Measurements from ENCODE around the gene GPNMB. TPM values are rescaled to one million over a fixed set of nuclear protein-coding genes. Genes with fewer than 3 reads are reported as not detected.

The GPNMB gene
- total RNA-seq, 1 experiment from 2014 or later, result 65.4 TPM

DNA sequence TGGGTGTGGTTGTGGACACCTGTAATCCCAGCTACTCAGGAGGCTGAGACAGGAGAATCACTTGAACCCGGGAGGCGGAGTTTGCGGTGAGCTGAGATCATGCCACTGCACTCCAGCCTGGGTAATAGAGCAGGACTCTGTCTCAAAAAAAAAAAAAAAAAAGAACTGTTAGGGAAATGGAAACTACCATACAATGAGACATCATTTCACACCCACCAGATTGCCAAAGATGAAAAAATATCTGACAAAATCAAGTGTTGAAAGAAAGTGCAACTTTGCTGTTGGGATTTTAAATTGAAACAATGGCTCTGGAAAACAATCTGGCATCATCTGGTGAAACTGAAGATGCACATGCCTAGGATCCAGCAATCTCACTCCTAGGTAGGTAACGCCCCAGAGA lies 36.5 kb downstream of the GPNMB start:
- Histone ChIP-seq H3K4me3 (no peak overlapping the region), H3K27me3 (no peaks in the 10 kb centered on the region), H3K9me3 (no peaks in the 10 kb centered on the region), H3K36me3 (no peaks in the 10 kb centered on the region)
- no peak for DNase-seq

DNA sequence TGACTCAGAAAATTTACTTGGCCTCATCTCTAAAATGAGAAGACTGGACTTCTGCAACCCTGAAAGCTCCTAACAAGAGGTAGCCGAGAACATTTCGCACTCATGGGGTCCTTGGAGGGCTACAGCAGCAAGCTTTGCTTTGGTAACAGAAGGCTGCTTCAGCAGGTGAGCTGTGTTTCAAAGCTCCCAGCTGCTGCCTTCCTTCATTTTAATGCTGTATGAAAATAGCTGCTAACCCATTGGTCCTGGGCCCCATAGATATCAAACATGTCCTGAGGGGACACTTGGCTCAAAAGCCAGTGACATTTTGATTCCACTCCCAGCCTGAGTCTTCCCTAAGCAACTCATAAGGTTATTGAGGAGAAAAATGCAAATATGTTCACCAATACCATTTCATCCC lies 38.3 kb downstream of the GPNMB start:
- Histone ChIP-seq H3K27me3 (no peaks in the 10 kb centered on the region), H3K4me3 (no peak overlapping the region), H3K36me3 (no peaks in the 10 kb centered on the region)

DNA sequence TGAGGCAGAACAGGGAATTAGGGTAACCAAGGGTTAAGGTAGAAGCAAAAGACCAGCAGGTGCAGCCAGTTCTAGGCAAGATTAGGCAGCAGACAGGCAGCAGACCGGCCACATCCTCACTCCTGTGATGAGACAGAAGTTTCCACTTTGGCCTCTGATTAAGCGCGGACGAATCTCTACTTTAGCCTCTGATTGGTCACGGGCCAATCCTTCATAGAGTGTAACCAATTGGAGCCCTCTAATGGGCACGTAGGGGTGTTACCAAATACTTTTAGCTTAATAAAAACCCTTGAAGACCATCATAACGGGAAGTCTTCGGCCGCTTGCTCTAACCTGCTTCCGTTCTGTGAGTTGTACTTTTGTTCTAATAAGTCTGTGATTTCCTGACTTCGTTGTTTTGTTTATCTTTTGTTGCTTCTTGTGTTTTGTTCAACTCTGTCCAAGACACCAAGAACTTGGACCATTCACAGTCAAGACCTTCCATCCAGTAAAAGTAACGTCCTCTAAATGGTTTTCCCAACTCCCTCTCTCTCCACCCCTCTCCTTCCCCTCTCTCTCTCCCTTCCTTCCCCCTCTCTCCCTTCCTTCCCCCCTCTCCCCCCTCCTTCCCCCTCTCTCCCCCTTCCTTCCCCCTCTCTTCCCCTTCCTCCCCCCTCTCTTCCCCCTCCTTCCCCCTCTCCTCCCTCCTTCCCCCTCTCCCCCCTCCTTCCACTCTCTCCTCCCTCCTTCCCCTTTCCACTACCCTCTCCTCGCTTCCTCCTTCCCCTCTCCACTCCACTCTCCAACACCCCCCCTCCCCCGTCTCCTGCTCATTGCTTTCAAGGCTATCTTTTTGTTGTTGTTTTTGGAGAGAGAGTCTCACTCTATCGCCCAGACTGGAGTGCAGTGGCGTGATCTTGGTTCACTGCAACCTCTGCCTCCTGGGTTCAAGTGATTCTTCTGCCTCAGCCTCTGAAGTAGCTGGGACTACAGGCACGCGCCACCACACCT lies 39.4 kb downstream of the GPNMB start:
- Histone ChIP-seq H3K9me3 (no peaks in the 10 kb centered on the region), H3K36me3 (no peaks in the 10 kb centered on the region), H3K27me3 (no peaks in the 10 kb centered on the region), H3K4me3 (no peak overlapping the region)
- no peak for DNase-seq

More for the DNA sequence above, 38.3 kb downstream of the GPNMB start:
- DNase-seq, result no peak
- no peaks in the 10 kb centered on the region for H3K9me3 ChIP-seq

DNA sequence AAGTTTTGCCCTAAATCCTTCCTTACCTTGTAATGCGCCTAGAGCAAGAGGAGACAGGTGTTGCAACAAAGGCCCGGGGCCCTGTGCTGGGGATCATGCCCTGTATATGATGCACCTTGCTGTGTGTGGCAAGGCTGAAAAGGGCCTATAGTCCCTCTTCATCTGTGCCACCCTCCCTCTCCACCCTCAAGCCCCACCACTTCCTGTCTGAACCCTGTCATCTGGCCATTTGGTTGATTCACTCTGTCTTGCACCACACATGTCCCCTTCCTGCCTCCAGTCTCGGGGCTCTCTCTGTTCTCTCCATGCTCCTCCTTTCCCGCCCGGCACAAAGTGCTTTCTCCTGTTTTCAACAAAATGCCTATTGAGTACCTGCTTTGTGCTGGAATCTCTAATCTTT lies 41.0 kb downstream of the GPNMB start:
- Histone ChIP-seq H3K27me3 (no peaks in the 10 kb centered on the region), H3K4me3 (no peak overlapping the region)
- no peak for DNase-seq

DNA sequence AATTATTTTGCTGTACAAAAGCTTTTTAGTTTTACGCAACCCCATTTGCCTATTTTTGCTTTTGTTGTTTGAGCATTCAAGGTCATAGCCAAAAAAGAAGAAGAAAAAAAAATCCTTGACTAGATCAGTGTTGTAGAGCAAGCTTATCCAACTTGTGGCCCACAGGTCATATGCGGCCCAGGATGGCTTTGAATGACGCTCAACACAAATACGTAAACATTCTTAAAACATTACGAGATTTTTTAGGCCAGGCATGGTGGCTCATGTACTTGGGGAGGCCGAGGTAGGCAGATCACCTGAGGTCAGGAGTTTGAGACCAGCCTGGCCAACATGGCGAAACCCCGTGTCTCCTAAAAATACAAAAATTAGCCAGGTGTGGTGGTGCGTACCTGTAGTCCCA lies 44.4 kb downstream of the GPNMB start:
- Histone ChIP-seq H3K36me3 (no peaks in the 10 kb centered on the region), H3K9me3 (no peaks in the 10 kb centered on the region)

More for the DNA sequence above, 41.0 kb downstream of the GPNMB start:
- no peaks in the 10 kb centered on the region for H3K9me3 ChIP-seq
- no peaks in the 10 kb centered on the region for H3K36me3 ChIP-seq

DNA sequence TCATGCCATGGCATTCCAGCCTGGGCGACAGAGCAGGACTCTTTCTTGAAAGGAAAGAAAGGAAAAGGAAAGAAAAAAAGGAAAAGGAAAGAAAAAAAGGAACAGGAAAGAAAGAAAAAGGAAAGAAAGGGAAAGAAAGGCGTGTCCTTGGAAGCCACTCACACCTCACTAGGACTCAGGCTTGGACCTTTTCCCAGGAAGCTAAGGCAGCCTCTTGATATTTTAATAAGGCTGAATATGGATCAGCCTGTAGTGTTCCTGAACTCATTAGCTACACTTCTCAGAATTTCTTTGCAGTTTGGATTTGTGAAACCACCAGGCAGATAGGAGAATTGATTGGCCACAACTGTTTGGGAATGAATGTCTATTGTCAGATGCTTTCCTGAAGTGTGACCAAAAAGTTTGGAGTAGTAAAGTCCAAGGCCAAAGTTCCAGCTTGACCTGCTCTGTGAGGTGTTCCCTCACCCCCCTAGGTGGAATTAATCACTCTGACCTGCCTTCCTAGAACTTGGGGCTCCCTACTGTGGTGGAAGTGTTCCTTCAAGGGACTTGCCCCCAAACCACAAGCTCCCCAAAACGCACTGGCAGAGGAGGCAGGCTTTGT lies 45.5 kb downstream of the GPNMB start:
- Histone ChIP-seq H3K36me3 (no peaks in the 10 kb centered on the region), H3K4me3 (no peak overlapping the region), H3K9me3 (no peaks in the 10 kb centered on the region), H3K27me3 (no peaks in the 10 kb centered on the region)
- DNase-seq, result no peak

More for the DNA sequence above, 44.4 kb downstream of the GPNMB start:
- DNase-seq, result no peak
- no peaks in the 10 kb centered on the region for H3K27me3 ChIP-seq
- H3K4me3 ChIP-seq, result no peak overlapping the region

DNA sequence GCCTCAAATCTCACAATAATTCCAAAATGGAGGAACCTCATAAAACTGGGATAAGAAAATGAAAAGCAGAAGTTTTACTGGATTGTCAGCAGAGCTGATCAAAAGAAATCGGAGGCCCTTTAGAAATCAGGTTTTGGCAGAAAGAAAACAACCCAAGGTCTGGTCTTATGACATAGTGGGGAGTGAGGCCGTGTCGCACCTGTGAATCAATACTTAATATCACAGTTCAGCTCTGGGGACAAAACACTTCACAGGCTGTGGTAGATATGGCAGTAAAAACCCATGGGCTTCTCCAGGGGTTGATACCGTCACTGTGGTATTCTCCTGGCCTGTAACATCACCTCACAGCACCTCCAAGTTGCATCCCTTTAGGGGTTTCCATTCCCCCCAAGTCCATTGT lies 46.0 kb downstream of the GPNMB start:
- Histone ChIP-seq H3K4me3 (no peak overlapping the region), H3K36me3 (no peaks in the 10 kb centered on the region), H3K27me3 (no peaks in the 10 kb centered on the region), H3K9me3 (no peaks in the 10 kb centered on the region)
- no peak for DNase-seq

DNA sequence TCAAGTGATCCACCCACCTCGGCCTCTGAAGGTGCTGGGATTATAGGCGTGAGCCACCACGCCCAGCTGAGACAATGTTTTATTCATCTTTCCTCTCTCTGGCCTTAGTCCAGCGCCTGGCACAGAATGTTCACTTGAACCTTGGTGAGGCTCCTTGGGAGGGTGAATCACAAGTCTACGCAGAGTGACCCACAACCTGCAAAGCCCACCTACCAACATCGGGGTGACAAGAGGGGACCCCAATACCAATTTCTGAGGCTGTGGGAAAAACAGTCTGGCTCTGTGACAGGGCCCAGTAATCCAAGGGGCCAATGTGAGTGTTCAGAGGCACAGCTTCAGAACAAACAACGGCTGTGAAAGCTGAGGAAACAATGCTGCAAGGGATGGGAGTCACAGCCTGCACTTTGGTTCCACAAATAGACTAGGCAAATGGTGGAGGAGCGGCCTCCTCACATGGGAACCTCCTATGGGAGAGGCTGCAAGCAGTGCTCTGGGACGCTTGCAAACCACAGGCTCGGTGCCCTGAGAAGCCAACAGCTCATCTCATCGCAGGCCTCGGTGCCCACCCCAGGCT lies 47.0 kb downstream of the GPNMB start:
- Histone ChIP-seq H3K27me3 (no peaks in the 10 kb centered on the region), H3K9me3 (no peaks in the 10 kb centered on the region), H3K36me3 (no peaks in the 10 kb centered on the region), H3K4me3 (no peak overlapping the region)
- peak; percentile 13 for DNase-seq

DNA sequence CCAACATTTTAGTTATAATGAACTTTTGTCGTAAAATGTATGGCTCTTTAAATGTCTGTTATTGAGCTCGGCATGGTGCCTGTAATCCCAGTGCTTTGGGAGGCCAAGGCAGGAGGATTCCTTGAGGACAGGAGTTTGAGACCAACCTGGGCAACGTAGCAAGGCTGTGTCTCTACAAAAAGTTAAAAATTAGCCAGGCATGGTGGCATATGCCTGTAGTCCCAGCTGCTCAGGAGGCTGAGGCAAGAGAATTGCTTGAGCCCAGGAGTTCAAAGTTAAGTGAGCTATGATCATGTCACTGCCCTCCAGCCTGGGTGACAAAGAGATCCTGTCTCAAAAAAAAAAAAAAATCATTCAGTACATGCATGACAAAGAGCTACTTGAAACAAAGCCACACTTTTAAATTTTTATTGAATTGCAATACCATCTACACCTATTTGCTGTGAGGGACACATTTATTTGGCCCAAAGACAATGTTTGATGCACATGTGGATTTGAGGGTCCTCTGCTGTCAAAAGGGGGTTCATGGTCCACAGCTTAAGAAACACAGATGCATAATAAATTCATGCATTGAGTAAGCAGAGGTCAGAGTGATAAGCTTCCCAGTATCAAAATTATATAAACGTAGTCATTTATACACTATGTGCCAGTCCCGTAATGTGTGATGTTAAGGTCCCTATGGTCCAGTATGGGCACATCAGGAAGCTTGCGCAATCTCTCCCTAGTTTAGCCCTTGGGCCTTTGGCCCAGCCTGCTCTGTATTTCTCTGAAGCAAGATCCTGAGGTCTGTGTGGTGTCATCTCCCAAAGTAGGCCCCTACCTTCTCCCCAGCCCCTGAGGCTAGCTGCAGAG lies 48.2 kb downstream of the GPNMB start:
- Histone ChIP-seq H3K36me3 (peaks cover 2% of the 10 kb centered on the region; the same call in 1 of the 2 replicates), H3K9me3 (no peaks in the 10 kb centered on the region), H3K4me3 (no peak overlapping the region), H3K27me3 (no peaks in the 10 kb centered on the region)
- DNase-seq, result no peak

GRCh38 chr7:23295401-23295697 lies 48.8 kb downstream of the GPNMB start:
- no peak overlapping the region for H3K4me3 ChIP-seq
- no peak for DNase-seq
- no peaks in the 10 kb centered on the region for H3K27me3 ChIP-seq
- H3K36me3 ChIP-seq, result peaks cover 4% of the 10 kb centered on the region
- no peaks in the 10 kb centered on the region for H3K9me3 ChIP-seq

GRCh38 chr7:23298141-23298881 lies 51.7 kb downstream of the GPNMB start:
- DNase-seq, result peak; percentile 64
- Histone ChIP-seq H3K4me3 (peak overlapping the region; percentile 96), H3K27me3 (no peaks in the 10 kb centered on the region), H3K36me3 (peaks cover 29% of the 10 kb centered on the region), H3K9me3 (no peaks in the 10 kb centered on the region)

DNA sequence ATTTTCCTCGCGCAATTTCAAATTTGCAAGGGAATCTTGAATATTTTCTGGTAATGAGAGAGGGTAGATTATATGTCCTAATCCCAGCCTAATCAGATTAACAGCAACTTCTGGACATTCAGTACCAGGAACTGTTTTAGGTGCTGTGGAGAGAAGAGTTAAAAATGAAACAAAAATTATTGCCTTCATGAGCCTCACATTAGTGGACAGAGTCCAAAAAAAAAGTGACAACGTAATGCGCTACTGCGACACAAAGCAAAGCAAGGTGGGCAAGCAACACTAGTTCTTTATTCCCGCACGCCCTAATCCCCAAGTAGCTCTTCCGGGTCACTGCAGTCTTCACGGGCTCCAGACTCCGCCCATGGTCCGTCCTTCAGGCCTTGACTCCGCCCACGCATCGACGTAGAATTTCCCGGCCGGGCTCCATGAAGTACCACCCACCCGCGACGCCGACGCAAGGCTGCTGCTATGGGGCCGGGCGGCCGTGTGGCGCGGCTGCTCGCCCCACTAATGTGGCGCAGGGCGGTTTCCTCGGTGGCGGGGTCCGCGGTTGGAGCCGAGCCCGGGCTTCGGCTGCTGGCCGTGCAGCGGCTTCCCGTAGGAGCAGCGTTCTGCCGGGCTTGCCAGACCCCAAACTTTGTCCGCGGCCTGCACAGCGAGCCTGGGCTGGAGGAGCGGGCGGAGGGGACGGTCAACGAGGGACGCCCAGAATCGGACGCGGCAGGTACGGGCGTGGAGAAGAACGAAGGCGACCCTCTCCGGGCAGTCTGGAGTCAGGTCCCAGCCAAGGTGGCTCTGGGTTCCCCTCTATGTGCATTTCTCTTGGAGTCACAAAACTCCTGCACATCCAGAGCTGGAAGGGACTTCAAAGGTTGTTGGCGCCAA lies 52.6 kb downstream of the GPNMB start, which contains the start of gene MALSU1:
MALSU1 (plus strand) TSS at position 455 of the 885 bp plus-strand sequence; CDS start at position 469, 14 bp downstream.
- H3K36me3 ChIP-seq, result peaks cover 32% of the 10 kb centered on the region
- H3K9me3 ChIP-seq, result no peaks in the 10 kb centered on the region
- DNase-seq, result peak; percentile 95
- peak within 1 kb of the TSS; percentile 96 for H3K4me3 ChIP-seq
- no peaks in the 10 kb centered on the region for H3K27me3 ChIP-seq

DNA sequence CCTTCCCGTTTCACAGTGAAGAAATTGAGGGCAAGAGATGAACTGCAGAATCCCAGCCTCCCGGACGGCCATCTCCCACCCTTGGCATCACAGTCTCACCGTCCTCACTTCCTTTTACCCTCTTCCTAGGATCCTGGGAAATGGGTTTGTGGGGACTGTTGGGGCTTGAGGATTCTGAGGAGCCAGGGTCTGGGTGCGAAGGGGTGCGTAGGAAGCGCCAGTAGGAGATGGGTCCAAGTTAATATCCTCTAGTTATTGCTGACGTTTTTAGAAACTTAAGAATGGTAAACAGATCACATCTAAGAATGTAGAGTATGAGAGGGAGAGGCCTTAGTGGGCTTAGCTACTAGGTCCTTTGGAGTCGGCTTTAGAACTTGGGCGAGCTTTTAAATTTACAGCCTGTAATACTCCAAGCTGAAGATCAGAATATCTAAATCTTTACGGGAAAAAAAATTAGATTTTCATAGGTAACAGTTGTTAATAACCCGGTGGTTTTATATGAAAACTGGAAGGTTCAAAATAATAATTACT lies 53.3 kb downstream of the GPNMB start:
- no peaks in the 10 kb centered on the region; the same call in 1 of the 2 replicates for H3K9me3 ChIP-seq
- DNase-seq, result no peak
- no peaks in the 10 kb centered on the region for H3K27me3 ChIP-seq
- H3K36me3 ChIP-seq, result peaks cover 39% of the 10 kb centered on the region
- H3K4me3 ChIP-seq, result peak overlapping the region; percentile 96

GRCh38 chr7:23306936-23307521 lies 60.5 kb downstream of the GPNMB start:
- no peak for DNase-seq
- H3K36me3 ChIP-seq, result peaks cover 91% of the 10 kb centered on the region
- H3K27me3 ChIP-seq, result no peaks in the 10 kb centered on the region
- no peak overlapping the region for H3K4me3 ChIP-seq
- H3K9me3 ChIP-seq, result no peaks in the 10 kb centered on the region; the same call in 1 of the 2 replicates

All from MG63 (cell line).